Measurements from ENCODE around the gene MDM4.

MDM4 gene

GRCh38 chr1:204560590-204561150, 44.5 kb downstream of the MDM4 start:
- TF ChIP-seq FOXP2 (optimal IDR thresholded peaks at IDR 0.05; ENCODE audit: borderline replicate concordance, extremely low read depth, extremely low read length, insufficient read depth) (no peak), TAF1 (IDR thresholded peaks at IDR 0.05; ENCODE audit: borderline replicate concordance, insufficient read depth, low read length) (no peak), POLR2AphosphoS5 (IDR thresholded peaks at IDR 0.05; ENCODE audit: low read depth, low read length) (no peak), SIN3A (IDR thresholded peaks at IDR 0.05; ENCODE audit: borderline replicate concordance, insufficient read depth, low read length) (no peak)
- TF ChIP-seq, protein P1, sequence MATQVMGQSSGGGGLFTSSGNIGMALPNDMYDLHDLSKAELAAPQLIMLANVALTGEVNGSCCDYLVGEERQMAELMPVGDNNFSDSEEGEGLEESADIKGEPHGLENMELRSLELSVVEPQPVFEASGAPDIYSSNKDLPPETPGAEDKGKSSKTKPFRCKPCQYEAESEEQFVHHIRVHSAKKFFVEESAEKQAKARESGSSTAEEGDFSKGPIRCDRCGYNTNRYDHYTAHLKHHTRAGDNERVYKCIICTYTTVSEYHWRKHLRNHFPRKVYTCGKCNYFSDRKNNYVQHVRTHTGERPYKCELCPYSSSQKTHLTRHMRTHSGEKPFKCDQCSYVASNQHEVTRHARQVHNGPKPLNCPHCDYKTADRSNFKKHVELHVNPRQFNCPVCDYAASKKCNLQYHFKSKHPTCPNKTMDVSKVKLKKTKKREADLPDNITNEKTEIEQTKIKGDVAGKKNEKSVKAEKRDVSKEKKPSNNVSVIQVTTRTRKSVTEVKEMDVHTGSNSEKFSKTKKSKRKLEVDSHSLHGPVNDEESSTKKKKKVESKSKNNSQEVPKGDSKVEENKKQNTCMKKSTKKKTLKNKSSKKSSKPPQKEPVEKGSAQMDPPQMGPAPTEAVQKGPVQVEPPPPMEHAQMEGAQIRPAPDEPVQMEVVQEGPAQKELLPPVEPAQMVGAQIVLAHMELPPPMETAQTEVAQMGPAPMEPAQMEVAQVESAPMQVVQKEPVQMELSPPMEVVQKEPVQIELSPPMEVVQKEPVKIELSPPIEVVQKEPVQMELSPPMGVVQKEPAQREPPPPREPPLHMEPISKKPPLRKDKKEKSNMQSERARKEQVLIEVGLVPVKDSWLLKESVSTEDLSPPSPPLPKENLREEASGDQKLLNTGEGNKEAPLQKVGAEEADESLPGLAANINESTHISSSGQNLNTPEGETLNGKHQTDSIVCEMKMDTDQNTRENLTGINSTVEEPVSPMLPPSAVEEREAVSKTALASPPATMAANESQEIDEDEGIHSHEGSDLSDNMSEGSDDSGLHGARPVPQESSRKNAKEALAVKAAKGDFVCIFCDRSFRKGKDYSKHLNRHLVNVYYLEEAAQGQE (IDR thresholded peaks at IDR 0.05; ENCODE audit: insufficient read depth in 1 of 2, low read depth in 2 of 2, low read length in 2 of 2): no peak

- no peak for TF ChIP-seq TAF1 (IDR thresholded peaks at IDR 0.05; ENCODE audit: borderline replicate concordance, insufficient read depth, low read length)
- no peak for TF ChIP-seq SIN3A (IDR thresholded peaks at IDR 0.05; ENCODE audit: borderline replicate concordance, insufficient read depth, low read length)
- no peak for TF ChIP-seq POLR2AphosphoS5 (IDR thresholded peaks at IDR 0.05; ENCODE audit: low read depth, low read length)
- TF ChIP-seq, protein P1 (IDR thresholded peaks at IDR 0.05; ENCODE audit: insufficient read depth in 1 of 2, low read depth in 2 of 2, low read length in 2 of 2): no peak
- TF ChIP-seq FOXP2 (optimal IDR thresholded peaks at IDR 0.05; ENCODE audit: borderline replicate concordance, extremely low read depth, extremely low read length, insufficient read depth): no peak
These were observed 46.1 kb downstream of the MDM4 start for GRCh38 chr1:204562075-204562990.

GRCh38 chr1:204563307-204563706, 47.1 kb downstream of the MDM4 start:
- TF ChIP-seq TAF1 (IDR thresholded peaks at IDR 0.05; ENCODE audit: borderline replicate concordance, insufficient read depth, low read length) (no peak), SIN3A (IDR thresholded peaks at IDR 0.05; ENCODE audit: borderline replicate concordance, insufficient read depth, low read length) (no peak), POLR2AphosphoS5 (IDR thresholded peaks at IDR 0.05; ENCODE audit: low read depth, low read length) (no peak), FOXP2 (optimal IDR thresholded peaks at IDR 0.05; ENCODE audit: borderline replicate concordance, extremely low read depth, extremely low read length, insufficient read depth) (no peak)
- TF ChIP-seq, protein P1 (IDR thresholded peaks at IDR 0.05; ENCODE audit: insufficient read depth in 1 of 2, low read depth in 2 of 2, low read length in 2 of 2): no peak

- TF ChIP-seq FOXP2 (optimal IDR thresholded peaks at IDR 0.05; ENCODE audit: borderline replicate concordance, extremely low read depth, extremely low read length, insufficient read depth) (no peak), POLR2AphosphoS5 (IDR thresholded peaks at IDR 0.05; ENCODE audit: low read depth, low read length) (no peak), TAF1 (IDR thresholded peaks at IDR 0.05; ENCODE audit: borderline replicate concordance, insufficient read depth, low read length) (no peak), SIN3A (IDR thresholded peaks at IDR 0.05; ENCODE audit: borderline replicate concordance, insufficient read depth, low read length) (no peak)
- TF ChIP-seq, protein P1 (IDR thresholded peaks at IDR 0.05; ENCODE audit: insufficient read depth in 1 of 2, low read depth in 2 of 2, low read length in 2 of 2): no peak
These were observed 47.6 kb downstream of the MDM4 start for GRCh38 chr1:204563780-204564179.
